ENCODE results near the gene FBXO31. TPM values are rescaled to one million over a fixed set of nuclear protein-coding genes. Genes with fewer than 3 reads are reported as not detected.

The FBXO31 gene
- total and polyA plus RNA-seq, 10 of the 15 experiments (the other 5 are each of a cell fraction or from before 2014, with no cell fraction given), result 0.19 to 33.1 (median 10.3) TPM

DNA sequence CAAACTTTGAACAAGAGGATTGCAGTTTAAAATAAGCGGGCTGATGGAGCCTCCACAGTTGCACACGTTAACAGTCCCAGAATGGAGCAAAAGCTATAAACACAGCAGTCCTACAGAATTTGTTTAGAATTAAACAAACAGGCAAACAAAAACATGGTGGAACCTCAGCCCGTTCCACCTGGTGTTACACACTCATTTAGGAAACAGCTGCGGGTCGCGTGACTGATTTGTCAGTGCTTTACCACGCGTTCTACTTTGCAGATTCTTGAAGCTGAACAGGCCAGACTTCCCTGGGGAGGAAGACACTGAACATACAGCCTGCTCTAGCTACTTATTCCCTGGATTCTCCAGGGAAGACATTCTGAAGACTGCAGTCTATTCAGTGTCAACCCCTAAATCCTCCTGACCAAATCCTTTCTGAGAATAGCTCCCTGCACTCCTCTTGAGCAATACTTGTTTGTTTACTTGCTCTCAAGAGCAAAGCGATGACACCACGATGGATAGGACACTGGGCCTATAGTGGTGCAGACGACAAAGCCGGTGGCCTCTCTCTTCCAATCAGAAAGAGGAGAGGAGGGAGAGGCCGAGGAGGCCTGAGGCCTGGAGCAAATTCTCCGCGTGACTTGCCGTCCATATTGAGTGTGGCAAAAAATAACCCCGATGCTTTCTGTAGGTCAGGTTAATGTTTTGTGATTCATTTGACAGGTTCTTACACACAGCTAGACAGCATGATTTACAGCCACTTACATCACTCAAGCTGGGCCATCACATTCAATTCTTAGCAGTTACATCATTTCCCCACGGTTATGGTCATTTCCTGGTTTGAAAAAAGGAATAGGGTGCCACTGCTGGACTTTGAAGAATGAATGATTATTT lies 4.6 kb upstream of the FBXO31 start (continued):
- TF ChIP-seq ZNF687 (IDR thresholded peaks at IDR 0.05), result peak; percentile 99
- peak; percentile 50; the same call in 1 of the 2 replicates for TF ChIP-seq NFYA (IDR thresholded peaks at IDR 0.05; ENCODE audit: borderline replicate concordance, low read depth, low read length)
- TF ChIP-seq MXI1 (IDR thresholded peaks at IDR 0.05; ENCODE audit: low read depth, low read length), result peak; percentile 90
- no peak for TF ChIP-seq E2F4 (IDR thresholded peaks at IDR 0.05; ENCODE audit: low read depth, low read length)
- peak; percentile 42; the same call in 1 of the 2 replicates for TF ChIP-seq STAT1 (conservative IDR thresholded peaks at IDR 0.05)
- 0 out of 2 replicates have a peak, but pooled peaks have one; percentile 39 for TF ChIP-seq RFX5 (IDR thresholded peaks at IDR 0.05; ENCODE audit: low read depth, low read length)
- TF ChIP-seq TCF3 (IDR thresholded peaks at IDR 0.05; ENCODE audit: borderline replicate concordance, insufficient read depth, low read depth, low read length), result peak; percentile 84; the same call in 1 of the 2 replicates
- TF ChIP-seq, protein P1, sequence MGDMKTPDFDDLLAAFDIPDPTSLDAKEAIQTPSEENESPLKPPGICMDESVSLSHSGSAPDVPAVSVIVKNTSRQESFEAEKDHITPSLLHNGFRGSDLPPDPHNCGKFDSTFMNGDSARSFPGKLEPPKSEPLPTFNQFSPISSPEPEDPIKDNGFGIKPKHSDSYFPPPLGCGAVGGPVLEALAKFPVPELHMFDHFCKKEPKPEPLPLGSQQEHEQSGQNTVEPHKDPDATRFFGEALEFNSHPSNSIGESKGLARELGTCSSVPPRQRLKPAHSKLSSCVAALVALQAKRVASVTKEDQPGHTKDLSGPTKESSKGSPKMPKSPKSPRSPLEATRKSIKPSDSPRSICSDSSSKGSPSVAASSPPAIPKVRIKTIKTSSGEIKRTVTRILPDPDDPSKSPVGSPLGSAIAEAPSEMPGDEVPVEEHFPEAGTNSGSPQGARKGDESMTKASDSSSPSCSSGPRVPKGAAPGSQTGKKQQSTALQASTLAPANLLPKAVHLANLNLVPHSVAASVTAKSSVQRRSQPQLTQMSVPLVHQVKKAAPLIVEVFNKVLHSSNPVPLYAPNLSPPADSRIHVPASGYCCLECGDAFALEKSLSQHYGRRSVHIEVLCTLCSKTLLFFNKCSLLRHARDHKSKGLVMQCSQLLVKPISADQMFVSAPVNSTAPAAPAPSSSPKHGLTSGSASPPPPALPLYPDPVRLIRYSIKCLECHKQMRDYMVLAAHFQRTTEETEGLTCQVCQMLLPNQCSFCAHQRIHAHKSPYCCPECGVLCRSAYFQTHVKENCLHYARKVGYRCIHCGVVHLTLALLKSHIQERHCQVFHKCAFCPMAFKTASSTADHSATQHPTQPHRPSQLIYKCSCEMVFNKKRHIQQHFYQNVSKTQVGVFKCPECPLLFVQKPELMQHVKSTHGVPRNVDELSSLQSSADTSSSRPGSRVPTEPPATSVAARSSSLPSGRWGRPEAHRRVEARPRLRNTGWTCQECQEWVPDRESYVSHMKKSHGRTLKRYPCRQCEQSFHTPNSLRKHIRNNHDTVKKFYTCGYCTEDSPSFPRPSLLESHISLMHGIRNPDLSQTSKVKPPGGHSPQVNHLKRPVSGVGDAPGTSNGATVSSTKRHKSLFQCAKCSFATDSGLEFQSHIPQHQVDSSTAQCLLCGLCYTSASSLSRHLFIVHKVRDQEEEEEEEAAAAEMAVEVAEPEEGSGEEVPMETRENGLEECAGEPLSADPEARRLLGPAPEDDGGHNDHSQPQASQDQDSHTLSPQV (IDR thresholded peaks at IDR 0.05), result peak; percentile 99
- TF ChIP-seq GATAD2B (conservative IDR thresholded peaks at IDR 0.05; ENCODE audit: low read depth), result no peak
- no peak for TF ChIP-seq HDAC6 (IDR thresholded peaks at IDR 0.05; ENCODE audit: unreplicated experiment)
- no peak for TF ChIP-seq MYB (IDR thresholded peaks at IDR 0.05; ENCODE audit: borderline replicate concordance, low read depth, low read length)
- no peak for TF ChIP-seq BCL3 (IDR thresholded peaks at IDR 0.05; ENCODE audit: borderline replicate concordance, insufficient read depth, low read depth, low read length, poor library complexity, severe bottlenecking)
- 0 out of 2 replicates have a peak, but pooled peaks have one; percentile 26 for TF ChIP-seq MEF2A (IDR thresholded peaks at IDR 0.05; ENCODE audit: insufficient read depth, low read depth, low read length)
- TF ChIP-seq RCOR1 (conservative IDR thresholded peaks at IDR 0.05; ENCODE audit: low read depth, low read length), result no peak; the same call in 1 of the 2 replicates
- TF ChIP-seq NBN (IDR thresholded peaks at IDR 0.05), result peak; percentile 69
- no peak for TF ChIP-seq POLR2AphosphoS2 (IDR thresholded peaks at IDR 0.05; ENCODE audit: low read depth, low read length)
- TF ChIP-seq ZBED1 (IDR thresholded peaks at IDR 0.05; ENCODE audit: borderline replicate concordance), result no peak
